HepG2 (cell line): ENCODE data around the gene UBAP1. TPM values are rescaled to one million over a fixed set of nuclear protein-coding genes. Genes with fewer than 3 reads are reported as not detected.

Experiments
- ASH2L ChIP-seq: fragments of 300-600, 200-600 bp; sonication (generic); IDR thresholded peaks from 2 replicates; pipeline ENCODE4 v1.7.0; 2017; ENCODE audit warnings: low read depth, mild to moderate bottlenecking, moderate library complexity, mixed read lengths, low read length; ENCODE audit not compliant: insufficient read length
- DMAP1 ChIP-seq: IDR thresholded peaks from 2 replicates; pipeline ENCODE4 v1.6.1; 2016
- HNRNPLL ChIP-seq: fragments of 200-400 bp; formaldehyde crosslinking; IDR thresholded peaks from 2 replicates; pipeline ENCODE4 v1.6.1; 2017; ENCODE audit warnings: mild to moderate bottlenecking, low read depth, low read length; ENCODE audit not compliant: poor library complexity, severe bottlenecking
- NCOA1 ChIP-seq: sonication (generic); formaldehyde crosslinking; IDR thresholded peaks from 2 replicates; pipeline ENCODE4 v1.9.0; 2021; ENCODE audit warnings: missing genetic modification reagents
- NPAS2 ChIP-seq: sonication (generic); formaldehyde crosslinking; IDR thresholded peaks from 2 replicates; pipeline ENCODE4 v1.8.0; 2022; ENCODE audit warnings: mild to moderate bottlenecking, missing genetic modification reagents, borderline replicate concordance
- NR2C2 ChIP-seq: sonication (generic); formaldehyde crosslinking; IDR thresholded peaks from 2 replicates; pipeline ENCODE4 v1.4.0; 2020; ENCODE audit warnings: missing genetic modification reagents, mild to moderate bottlenecking, moderate library complexity, borderline replicate concordance
- POLR2AphosphoS2 ChIP-seq: IDR thresholded peaks from 2 replicates; pipeline ENCODE4 v1.6.1; 2011; ENCODE audit warnings: low read depth, low read length, improper control_type of control experiment
- RXRB ChIP-seq: IDR thresholded peaks from 2 replicates; pipeline ENCODE4 v1.6.1; 2016; ENCODE audit warnings: borderline replicate concordance, missing genetic modification reagents, missing compliant biosample characterization
- TARDBP ChIP-seq: sonication (generic); formaldehyde crosslinking; IDR thresholded peaks from 2 replicates; pipeline ENCODE4 v1.8.0; 2022; ENCODE audit warnings: mild to moderate bottlenecking, missing genetic modification reagents
- TBL1XR1 ChIP-seq: fragments of 150-350 bp; IDR thresholded peaks from 2 replicates; pipeline ENCODE4 v1.6.1; 2014; ENCODE audit warnings: borderline replicate concordance, low read length; ENCODE audit not compliant: partially characterized antibody
- TBP ChIP-seq: sonication (generic); formaldehyde crosslinking; IDR thresholded peaks from 2 replicates; pipeline ENCODE4 v1.5.0; 2020; ENCODE audit warnings: missing genetic modification reagents
- TEAD2 ChIP-seq: sonication (generic); formaldehyde crosslinking; IDR thresholded peaks from 2 replicates; pipeline ENCODE4 v1.9.0; 2021; ENCODE audit warnings: missing genetic modification reagents
- ZBTB38 ChIP-seq: sonication (generic); formaldehyde crosslinking; IDR thresholded peaks from 2 replicates; pipeline ENCODE4 v1.5.1; 2020; ENCODE audit warnings: mild to moderate bottlenecking, missing genetic modification reagents
- ZMYM3 ChIP-seq: sonication (generic); formaldehyde crosslinking; IDR thresholded peaks from 2 replicates; pipeline ENCODE4 v1.5.1; 2020; ENCODE audit warnings: mild to moderate bottlenecking, missing genetic modification reagents
- ZNF251 ChIP-seq: sonication (generic); formaldehyde crosslinking; IDR thresholded peaks from 2 replicates; pipeline ENCODE4 v1.9.0; 2021; ENCODE audit warnings: mild to moderate bottlenecking, missing genetic modification reagents
- ZNF557 ChIP-seq: sonication (generic); formaldehyde crosslinking; IDR thresholded peaks from 2 replicates; pipeline ENCODE4 v1.4.0; 2020; ENCODE audit warnings: missing genetic modification reagents
- ZNF563 ChIP-seq: sonication (generic); formaldehyde crosslinking; IDR thresholded peaks from 2 replicates; pipeline ENCODE4 v1.8.0; 2022; ENCODE audit warnings: mild to moderate bottlenecking, moderate library complexity, missing genetic modification reagents
- ZNF615 ChIP-seq: sonication (generic); formaldehyde crosslinking; IDR thresholded peaks from 2 replicates; pipeline ENCODE4 v1.5.0; 2020; ENCODE audit warnings: mild to moderate bottlenecking, missing genetic modification reagents, borderline replicate concordance
- ZNF766 ChIP-seq: sonication (generic); formaldehyde crosslinking; IDR thresholded peaks from 2 replicates; pipeline ENCODE4 v1.5.0; 2020; ENCODE audit warnings: missing genetic modification reagents, borderline replicate concordance
- ZNF790 ChIP-seq: sonication (generic); formaldehyde crosslinking; IDR thresholded peaks from 2 replicates; pipeline ENCODE4 v1.8.0; 2022; ENCODE audit warnings: missing genetic modification reagents, mild to moderate bottlenecking, borderline replicate concordance
- polyA plus RNA-seq, 8 experiments: library from polyadenylated mRNA; depleted of rRNA in 3 of 8; stranded (reverse) in 7 of 8; unstranded in 1 of 8; fragments of >200 nt; fragmentation: Illumina TruSeq in 4 of 8; extraction: Trizol in 4 of 8; gene quantifications; 2 replicates each; pipeline versions ENCODE4 v1.2.1 to v1.2.3, GENCODE V29; 2011 to 2016; ENCODE audit warnings: low read depth in 4 of 8, missing spikeins in 1 of 8, mixed read lengths in 1 of 8; ENCODE audit not compliant: insufficient read depth in 1 of 8
- total RNA-seq, 5 experiments: library from RNA; depleted of rRNA; stranded (reverse); fragments of >200 nt; fragmentation: Illumina TruSeq; extraction: Trizol; gene quantifications; 2 replicates each; pipeline ENCODE4 v1.2.3, GENCODE V29; 2016; ENCODE audit warnings: low read depth in 1 of 5
- TF ChIP-seq, protein P1 (sequence below): IDR thresholded peaks from 2 replicates; pipeline ENCODE4 v1.6.1; 2016; ENCODE audit warnings: low read depth, borderline replicate concordance
- TF ChIP-seq, protein P2 (sequence below): IDR thresholded peaks from 2 replicates; pipeline ENCODE4 v1.6.1; 2018; ENCODE audit warnings: missing genetic modification reagents
- TF ChIP-seq, protein P3 (sequence below): IDR thresholded peaks from 2 replicates; pipeline ENCODE4 v1.6.1; 2016; ENCODE audit warnings: mild to moderate bottlenecking
- TF ChIP-seq, protein P4 (sequence below): sonication (generic); formaldehyde crosslinking; IDR thresholded peaks from 2 replicates; pipeline ENCODE4 v1.5.1; 2020; ENCODE audit warnings: missing genetic modification reagents, mild to moderate bottlenecking, borderline replicate concordance

UBAP1 gene
- total and polyA plus RNA-seq, 2 of the 13 experiments (the other 11 are each of a cell fraction or from before 2014, with no cell fraction given): 19.5 to 40.5 TPM

DNA sequence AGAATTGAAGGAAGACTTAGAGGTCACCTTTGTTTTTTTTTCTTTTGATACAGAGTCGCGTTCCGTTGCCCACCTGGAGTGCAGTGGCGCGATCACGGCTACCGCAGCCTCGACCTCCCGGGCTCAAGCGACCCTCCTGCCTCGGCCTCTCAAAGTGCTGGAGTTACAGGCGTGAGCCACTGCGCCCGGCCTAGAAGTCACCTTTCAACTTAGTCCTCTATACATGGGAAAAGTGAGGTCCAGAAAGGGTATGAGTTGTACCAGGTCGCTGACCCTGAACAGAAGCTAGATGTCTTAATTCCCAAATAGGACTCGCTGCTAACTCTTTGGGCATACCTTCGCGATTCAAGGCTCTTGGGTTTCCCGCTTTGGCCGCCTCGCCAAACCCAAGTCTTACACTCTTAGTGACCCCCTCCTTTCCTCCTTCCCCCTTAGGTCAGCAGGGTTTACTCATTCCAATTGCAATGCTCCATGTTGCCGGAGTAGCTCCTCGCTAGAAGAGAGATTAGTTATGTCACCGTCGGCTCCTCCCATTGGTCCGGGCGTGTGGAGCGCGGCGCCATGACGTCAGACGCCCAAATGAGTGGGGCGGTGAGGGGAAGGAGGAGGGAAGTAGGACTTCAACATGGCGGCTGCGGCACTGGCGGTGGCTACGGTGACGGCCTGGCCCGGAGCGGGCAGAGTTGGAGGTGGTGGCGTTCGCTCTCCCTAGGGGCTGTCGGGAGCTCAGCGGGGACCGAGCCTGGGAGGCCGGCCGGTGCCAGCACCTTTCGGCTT, at the start of gene UBAP1 (continued):
- peak; percentile 36; the same call in 1 of the 2 replicates for TF ChIP-seq ZNF790 (CRISPR knock-in tag)
- peak; percentile 62; the same call in 1 of the 2 replicates for TF ChIP-seq ZNF766 (CRISPR knock-in tag)
- 0 out of 2 replicates have a peak, but pooled peaks have one; percentile 39 for TF ChIP-seq ZNF557
- TF ChIP-seq, protein P1, sequence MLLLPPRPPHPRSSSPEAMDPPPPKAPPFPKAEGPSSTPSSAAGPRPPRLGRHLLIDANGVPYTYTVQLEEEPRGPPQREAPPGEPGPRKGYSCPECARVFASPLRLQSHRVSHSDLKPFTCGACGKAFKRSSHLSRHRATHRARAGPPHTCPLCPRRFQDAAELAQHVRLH: peak; percentile 40; the same call in 1 of the 2 replicates
- peak; percentile 63 for TF ChIP-seq ASH2L
- peak; percentile 79; the same call in 1 of the 2 replicates for TF ChIP-seq ZNF563 (CRISPR knock-in tag)
- peak; percentile 37; the same call in 1 of the 2 replicates for TF ChIP-seq RXRB (CRISPR knock-in tag)
- 0 out of 2 replicates have a peak, but pooled peaks have one; percentile 20 for TF ChIP-seq NCOA1
- TF ChIP-seq, protein P2, sequence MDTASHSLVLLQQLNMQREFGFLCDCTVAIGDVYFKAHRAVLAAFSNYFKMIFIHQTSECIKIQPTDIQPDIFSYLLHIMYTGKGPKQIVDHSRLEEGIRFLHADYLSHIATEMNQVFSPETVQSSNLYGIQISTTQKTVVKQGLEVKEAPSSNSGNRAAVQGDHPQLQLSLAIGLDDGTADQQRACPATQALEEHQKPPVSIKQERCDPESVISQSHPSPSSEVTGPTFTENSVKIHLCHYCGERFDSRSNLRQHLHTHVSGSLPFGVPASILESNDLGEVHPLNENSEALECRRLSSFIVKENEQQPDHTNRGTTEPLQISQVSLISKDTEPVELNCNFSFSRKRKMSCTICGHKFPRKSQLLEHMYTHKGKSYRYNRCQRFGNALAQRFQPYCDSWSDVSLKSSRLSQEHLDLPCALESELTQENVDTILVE (CRISPR knock-in tag): no peak
- no peak for TF ChIP-seq TARDBP (CRISPR knock-in tag)
- TF ChIP-seq HNRNPLL: peak; percentile 99
- peak; percentile 54 for TF ChIP-seq NR2C2 (CRISPR knock-in tag)
- peak; percentile 67; the same call in 1 of the 2 replicates for TF ChIP-seq ZNF251 (CRISPR knock-in tag)
- 0 out of 2 replicates have a peak, but pooled peaks have one; percentile 42 for TF ChIP-seq POLR2AphosphoS2
- TF ChIP-seq DMAP1 (CRISPR knock-in tag): peak; percentile 67
- no peak for TF ChIP-seq ZNF615 (CRISPR knock-in tag)
- TF ChIP-seq ZBTB38 (CRISPR knock-in tag): peak; percentile 75
- no peak for TF ChIP-seq TEAD2
- TF ChIP-seq TBP (CRISPR knock-in tag): no peak
- no peak for TF ChIP-seq NPAS2 (CRISPR knock-in tag)
- TF ChIP-seq, protein P3, sequence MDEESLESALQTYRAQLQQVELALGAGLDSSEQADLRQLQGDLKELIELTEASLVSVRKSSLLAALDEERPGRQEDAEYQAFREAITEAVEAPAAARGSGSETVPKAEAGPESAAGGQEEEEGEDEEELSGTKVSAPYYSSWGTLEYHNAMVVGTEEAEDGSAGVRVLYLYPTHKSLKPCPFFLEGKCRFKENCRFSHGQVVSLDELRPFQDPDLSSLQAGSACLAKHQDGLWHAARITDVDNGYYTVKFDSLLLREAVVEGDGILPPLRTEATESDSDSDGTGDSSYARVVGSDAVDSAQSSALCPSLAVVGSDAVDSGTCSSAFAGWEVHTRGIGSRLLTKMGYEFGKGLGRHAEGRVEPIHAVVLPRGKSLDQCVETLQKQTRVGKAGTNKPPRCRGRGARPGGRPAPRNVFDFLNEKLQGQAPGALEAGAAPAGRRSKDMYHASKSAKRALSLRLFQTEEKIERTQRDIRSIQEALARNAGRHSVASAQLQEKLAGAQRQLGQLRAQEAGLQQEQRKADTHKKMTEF: peak; percentile 51; the same call in 1 of the 2 replicates
- TF ChIP-seq, protein P4, sequence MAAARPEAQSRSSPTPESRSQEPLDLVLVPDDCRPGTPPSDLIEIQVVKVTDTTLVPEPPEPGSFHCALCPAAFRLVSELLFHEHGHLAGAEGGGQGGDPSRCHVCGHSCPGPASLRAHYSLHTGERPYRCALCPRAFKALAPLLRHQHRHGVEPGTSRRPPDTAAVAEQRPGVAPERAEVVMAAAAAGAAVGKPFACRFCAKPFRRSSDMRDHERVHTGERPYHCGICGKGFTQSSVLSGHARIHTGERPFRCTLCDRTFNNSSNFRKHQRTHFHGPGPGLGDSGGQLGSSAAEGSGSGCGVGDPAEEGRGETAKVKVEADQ (CRISPR knock-in tag): no peak; the same call in 1 of the 2 replicates
- peak; percentile 59 for TF ChIP-seq TBL1XR1
- no peak for TF ChIP-seq ZMYM3 (CRISPR knock-in tag)
